GF-D8 (cell line): ENCODE results near the gene PDCD11.
A peak's percentile ranks its signal among the peaks of the same experiment; 100 is the strongest.
"Not testable (repeated sequence)": the region's sequence is repeated elsewhere in the genome, so short reads cannot be mapped to it uniquely, and the experiment has no call there.

Source experiments
- DNase-seq: peaks from one replicate; lab custom pipeline; 2025; lab: John Stamatoyannopoulos, UW

PDCD11 gene

GRCh38 chr10:103476046-103476768 is 79.8 kb downstream of the PDCD11 start:
- peak; percentile 16 for DNase-seq

DNA sequence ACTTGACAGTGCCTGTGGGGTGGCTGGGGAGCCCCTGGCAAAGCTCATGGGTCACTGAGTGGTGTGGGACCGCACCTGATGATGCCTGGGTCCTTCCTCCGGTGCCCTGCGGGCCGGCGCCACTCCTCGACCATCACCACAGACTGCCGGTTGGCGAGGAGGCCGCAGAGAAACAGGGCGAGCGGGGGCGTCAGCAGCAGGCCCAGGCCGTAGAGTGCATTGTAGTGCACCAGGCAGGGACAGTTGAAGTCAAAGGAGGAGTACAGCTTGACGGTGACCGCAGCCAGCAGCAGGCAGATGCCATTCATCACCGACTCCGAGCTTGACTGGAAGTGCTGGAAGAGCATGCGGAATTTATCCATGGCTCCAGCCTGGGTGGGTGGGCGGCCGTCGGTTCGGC is 82.2 kb downstream of the PDCD11 start:
- no peak for DNase-seq

DNA sequence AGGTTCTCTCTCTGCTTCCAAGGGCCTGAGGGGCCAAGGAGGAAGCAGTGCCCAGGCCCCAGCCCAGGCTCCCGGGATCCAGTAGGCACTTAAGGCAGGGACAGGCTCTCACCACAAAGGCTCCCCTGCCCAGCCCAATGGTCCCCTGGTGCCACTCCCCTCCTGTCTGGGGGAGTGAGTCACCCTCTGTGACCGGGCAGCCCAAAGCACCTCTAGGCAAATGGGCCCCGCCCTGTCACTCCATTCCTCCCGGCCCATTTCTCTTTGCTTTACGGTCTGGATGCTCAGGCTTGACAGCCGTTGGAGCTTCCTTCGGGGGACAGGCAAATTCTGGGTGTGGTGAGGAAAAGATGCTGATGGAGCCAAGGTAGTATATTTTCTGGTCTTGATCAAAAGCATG is 82.7 kb downstream of the PDCD11 start, which contains the start of gene CALHM3:
CALHM3 (minus strand) TSS at position 106 of the 400 bp plus-strand sequence. CDS start 208 bp downstream, outside the sequence.
- no peak for DNase-seq

GRCh38 chr10:103480521-103480920 is 84.1 kb downstream of the PDCD11 start:
- DNase-seq, result no peak

DNA sequence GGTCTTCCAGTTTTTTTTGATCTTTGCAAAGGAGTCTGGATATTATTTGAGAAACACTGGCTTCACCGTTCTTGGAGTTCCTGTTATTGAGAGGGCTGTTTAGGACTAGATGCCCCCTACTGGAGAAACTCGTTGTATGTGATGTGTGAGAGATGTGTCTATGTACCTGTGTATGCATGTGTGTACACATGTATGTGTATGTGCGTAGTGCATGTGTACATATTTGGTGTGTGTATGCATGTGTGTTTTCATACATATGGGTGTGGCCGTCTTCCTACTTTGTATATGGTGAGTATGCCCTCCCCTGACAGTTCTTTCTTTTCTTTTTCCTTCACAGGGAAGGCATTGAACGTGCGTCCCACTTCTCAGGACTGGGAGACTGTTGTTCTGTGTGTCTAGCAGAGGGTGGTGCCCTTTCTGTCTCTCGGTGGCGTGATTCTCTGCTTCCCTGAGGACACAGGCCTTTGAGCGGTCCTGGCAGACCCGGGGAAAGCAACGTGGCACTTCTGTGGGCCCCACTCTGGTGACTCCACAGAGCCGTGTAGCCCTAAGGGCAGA is 85.6 kb downstream of the PDCD11 start:
- DNase-seq, result peak; percentile 47

DNA sequence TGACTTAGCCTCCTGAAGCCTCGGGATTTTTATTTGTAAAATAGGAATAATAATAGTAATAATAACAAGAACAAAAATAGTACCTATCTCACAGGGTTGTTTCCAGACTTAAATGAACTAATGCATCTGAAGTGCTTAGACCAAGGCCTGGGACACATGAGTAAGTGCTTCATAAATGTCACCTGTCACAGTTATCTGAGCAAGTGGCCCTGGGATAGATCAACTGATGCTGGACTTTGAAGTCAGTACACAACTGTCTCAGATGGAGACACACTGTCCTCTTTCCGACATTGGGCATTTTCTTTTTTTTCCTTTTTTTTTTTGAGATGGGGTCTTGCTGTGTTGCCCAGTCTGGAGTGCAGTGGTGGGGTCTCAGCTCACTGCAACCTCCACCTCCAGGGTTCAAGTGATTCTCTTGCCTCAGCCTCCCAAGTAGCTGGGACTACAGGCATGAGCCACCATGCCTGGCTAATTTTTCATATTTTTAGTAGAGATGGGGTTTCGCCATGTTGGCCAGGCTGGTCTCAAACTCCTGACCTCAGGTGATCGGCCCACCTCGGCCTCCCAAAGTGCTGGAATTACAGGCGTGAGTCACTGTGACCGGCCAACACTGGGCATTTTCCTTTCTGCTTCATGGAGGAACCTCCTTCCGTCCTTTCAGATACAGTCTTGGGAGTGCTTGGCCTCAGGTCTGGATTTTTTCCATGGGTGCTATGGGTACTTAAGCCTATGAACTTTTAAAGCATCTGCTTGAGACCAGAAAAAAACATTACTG is 90.4 kb downstream of the PDCD11 start:
- DNase-seq, result not testable (repeated sequence)

DNA sequence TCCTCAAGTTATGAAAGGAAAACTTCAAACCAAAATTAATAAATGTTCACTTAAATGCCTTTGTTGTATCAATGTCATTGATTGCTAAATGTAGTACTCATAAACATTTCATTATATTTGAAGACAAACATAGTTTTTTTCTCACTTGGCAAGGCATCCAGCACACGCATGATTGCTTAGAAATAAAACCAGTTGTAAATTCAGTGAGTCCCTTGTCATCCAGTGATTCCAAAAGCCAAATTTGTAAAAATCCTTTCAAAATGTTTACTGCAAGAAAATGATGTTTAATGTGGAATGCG is 90.9 kb downstream of the PDCD11 start:
- DNase-seq, result no peak

DNA sequence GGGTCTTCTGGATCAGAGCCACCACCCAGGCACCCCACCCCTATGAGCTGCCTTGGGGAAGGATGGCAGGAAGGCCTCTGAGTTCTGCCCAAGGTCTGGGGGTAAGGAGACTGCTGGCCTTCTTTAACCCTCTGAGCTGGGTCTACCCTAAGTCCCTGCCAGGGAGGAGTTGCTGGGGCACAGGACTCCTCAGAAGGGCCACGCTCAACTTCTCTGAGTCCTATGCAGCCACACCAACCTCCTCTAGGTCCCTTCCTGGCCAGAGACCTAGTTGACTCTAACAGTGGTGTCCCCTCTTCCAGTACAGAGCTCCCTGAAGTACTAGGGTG is 94.5 kb downstream of the PDCD11 start:
- no peak for DNase-seq

GRCh38 chr10:103491729-103492364 is 95.4 kb downstream of the PDCD11 start:
- no peak for DNase-seq

DNA sequence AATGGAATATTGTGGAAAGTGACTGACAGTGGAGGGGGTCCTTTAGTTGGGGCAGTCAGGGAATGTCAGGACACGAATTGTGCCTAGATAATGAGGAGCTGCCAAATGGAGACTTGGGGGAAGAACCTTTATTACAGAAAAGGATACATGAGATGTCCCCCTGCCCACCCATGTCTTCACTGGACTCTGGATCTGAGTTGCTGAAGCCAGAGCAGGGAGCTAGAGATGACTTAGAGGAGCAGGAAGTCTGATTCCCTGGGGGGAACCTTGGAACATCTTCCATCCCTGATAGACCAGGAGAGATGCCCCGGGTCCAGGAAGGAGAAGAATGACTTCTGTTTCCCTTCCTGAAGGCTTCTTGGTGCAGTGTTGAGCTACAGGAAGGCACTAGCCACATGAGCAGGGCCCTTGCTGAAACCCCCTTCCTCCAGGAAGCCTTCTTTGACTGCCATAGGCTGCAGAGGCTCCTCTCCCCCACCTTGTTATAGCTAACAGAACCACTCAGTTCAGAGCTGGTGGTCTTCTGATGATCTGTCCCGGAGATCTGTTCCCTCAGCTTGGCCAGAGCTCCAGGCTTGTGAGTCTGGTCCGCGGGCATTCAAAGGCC is 96.3 kb downstream of the PDCD11 start:
- no peak for DNase-seq

- DNase-seq, result no peak
Observed at GRCh38 chr10:103493362-103493915, 97.0 kb downstream of the PDCD11 start, which contains the start of gene NEURL1. TSS of gene NEURL1 (plus strand) at chr10:103493705. CDS start at chr10:103494388, 683 bp downstream.

GRCh38 chr10:103493916-103494877 is 97.8 kb downstream of the PDCD11 start:
- no peak for DNase-seq

DNA sequence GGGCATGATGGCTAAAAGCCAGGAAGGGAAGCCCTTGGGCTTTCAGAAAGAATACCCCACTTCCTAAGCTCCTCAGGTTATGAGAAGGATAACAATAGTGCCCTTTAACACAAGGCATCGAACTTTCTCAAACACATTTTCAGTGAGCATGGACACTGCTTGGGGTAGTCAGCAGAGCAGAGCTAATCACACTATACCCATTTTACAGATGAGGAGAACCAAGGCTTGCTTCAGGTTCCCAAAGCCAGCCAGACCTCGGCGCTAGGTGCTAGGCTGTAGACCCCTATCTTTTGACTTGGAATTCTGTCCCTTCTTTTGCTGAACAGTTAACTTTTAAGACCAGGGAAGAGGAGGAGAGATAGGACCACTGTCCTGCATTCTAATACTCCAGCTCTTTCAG is 98.9 kb downstream of the PDCD11 start:
- DNase-seq, result no peak
